Chondrocyte (in vitro differentiated cells): ENCODE results near the gene CMTR2. TPM values are rescaled to one million over a fixed set of nuclear protein-coding genes. Genes with fewer than 3 reads are reported as not detected.
"Not testable (repeated sequence)": the region's sequence is repeated elsewhere in the genome, so short reads cannot be mapped to it uniquely, and the experiment has no call there.

ENCODE experiments used
- DNase-seq: peaks from one replicate; pipeline ENCODE4 v3.0.0; 2021; ENCODE audit warnings: mixed read lengths, low spot score
- H3K27ac Mint-ChIP-seq: one replicate; pipeline ENCODE4 v1.8.0; 2021; ENCODE audit warnings: mild to moderate bottlenecking, moderate library complexity, mixed read lengths; ENCODE audit not compliant: unreplicated experiment
- H3K27me3 Mint-ChIP-seq: 2 replicates; pipeline ENCODE4 v1.8.0; 2021; ENCODE audit warnings: low read depth, mixed read lengths
- H3K36me3 Mint-ChIP-seq: 2 replicates; pipeline ENCODE4 v1.8.0; 2021; ENCODE audit warnings: low read depth, mixed read lengths
- H3K4me1 Mint-ChIP-seq: 2 replicates; pipeline ENCODE4 v1.8.0; 2021; ENCODE audit warnings: low read depth, mild to moderate bottlenecking, mixed read lengths
- H3K4me3 Mint-ChIP-seq: one replicate; pipeline ENCODE4 v1.8.0; 2021; ENCODE audit warnings: mild to moderate bottlenecking, moderate library complexity, mixed read lengths; ENCODE audit not compliant: unreplicated experiment
- H3K9me3 Mint-ChIP-seq: 2 replicates; pipeline ENCODE4 v1.8.0; 2021; ENCODE audit warnings: low read depth, mixed read lengths
- total RNA-seq: library from RNA; stranded (reverse); gene quantifications from 3 replicates; pipeline ENCODE4 v1.2.1, GENCODE V29; 2021
- TF ChIP-seq, protein P1 (sequence below): fragments of 200-600 bp; sonication (generic); IDR thresholded peaks from 2 replicates; pipeline ENCODE4 v1.5.0; 2021; ENCODE audit warnings: antibody characterized with exemption, mild to moderate bottlenecking, moderate library complexity

CMTR2 gene
- total RNA-seq, 1 donor from 2014 or later, result 15.4 TPM

DNA sequence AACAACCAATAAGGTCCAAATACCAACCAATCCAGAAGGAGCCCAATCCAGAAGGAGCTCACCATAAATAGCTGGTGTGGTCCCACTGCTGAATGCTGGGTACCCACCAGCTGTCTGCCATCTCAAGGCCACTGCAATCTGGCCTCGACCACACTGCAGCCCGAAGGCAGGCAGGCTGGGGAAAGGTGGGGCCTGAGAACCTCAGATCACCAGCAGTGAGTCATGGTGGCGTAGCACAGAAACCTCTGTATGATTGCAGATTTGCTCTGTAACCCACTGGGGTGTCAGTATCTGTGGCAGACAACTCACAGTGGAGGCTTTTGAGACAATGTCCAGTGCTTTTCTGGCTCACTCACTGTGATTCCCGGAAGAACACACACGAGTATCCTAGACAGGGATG lies 14.7 kb upstream of the CMTR2 start:
- Mint-ChIP-seq H3K4me3 (no peak overlapping the region), H3K36me3 (no peaks in the 10 kb centered on the region), H3K4me1 (no peaks in the 10 kb centered on the region), H3K27me3 (peaks cover 21% of the 10 kb centered on the region), H3K27ac (no peak overlapping the region), H3K9me3 (peaks cover 15% of the 10 kb centered on the region)
- TF ChIP-seq, protein P1, sequence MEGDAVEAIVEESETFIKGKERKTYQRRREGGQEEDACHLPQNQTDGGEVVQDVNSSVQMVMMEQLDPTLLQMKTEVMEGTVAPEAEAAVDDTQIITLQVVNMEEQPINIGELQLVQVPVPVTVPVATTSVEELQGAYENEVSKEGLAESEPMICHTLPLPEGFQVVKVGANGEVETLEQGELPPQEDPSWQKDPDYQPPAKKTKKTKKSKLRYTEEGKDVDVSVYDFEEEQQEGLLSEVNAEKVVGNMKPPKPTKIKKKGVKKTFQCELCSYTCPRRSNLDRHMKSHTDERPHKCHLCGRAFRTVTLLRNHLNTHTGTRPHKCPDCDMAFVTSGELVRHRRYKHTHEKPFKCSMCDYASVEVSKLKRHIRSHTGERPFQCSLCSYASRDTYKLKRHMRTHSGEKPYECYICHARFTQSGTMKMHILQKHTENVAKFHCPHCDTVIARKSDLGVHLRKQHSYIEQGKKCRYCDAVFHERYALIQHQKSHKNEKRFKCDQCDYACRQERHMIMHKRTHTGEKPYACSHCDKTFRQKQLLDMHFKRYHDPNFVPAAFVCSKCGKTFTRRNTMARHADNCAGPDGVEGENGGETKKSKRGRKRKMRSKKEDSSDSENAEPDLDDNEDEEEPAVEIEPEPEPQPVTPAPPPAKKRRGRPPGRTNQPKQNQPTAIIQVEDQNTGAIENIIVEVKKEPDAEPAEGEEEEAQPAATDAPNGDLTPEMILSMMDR, result no peak
- DNase-seq, result no peak

DNA sequence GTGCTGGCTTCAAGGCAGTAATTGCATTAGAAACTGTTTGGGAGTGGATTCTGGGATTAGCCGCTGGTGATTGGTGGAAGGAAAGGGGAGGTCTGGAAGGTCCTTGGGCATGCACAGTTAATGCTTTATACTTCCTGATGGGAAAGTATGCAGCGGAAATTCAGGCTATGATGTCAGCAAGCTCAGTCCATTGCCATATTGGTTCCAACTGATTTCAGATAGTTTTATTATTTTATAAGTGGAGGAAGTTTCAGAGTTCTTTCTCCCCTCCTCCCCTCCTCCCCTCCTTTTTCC lies 8.1 kb upstream of the CMTR2 start:
- H3K9me3 Mint-ChIP-seq, result peaks cover 6% of the 10 kb centered on the region
- TF ChIP-seq, protein P1, result no peak
- no peak overlapping the region for H3K4me3 Mint-ChIP-seq
- H3K27ac Mint-ChIP-seq, result no peak overlapping the region
- DNase-seq, result no peak
- no peaks in the 10 kb centered on the region for H3K36me3 Mint-ChIP-seq
- H3K4me1 Mint-ChIP-seq, result no peaks in the 10 kb centered on the region
- peaks cover 29% of the 10 kb centered on the region for H3K27me3 Mint-ChIP-seq

DNA sequence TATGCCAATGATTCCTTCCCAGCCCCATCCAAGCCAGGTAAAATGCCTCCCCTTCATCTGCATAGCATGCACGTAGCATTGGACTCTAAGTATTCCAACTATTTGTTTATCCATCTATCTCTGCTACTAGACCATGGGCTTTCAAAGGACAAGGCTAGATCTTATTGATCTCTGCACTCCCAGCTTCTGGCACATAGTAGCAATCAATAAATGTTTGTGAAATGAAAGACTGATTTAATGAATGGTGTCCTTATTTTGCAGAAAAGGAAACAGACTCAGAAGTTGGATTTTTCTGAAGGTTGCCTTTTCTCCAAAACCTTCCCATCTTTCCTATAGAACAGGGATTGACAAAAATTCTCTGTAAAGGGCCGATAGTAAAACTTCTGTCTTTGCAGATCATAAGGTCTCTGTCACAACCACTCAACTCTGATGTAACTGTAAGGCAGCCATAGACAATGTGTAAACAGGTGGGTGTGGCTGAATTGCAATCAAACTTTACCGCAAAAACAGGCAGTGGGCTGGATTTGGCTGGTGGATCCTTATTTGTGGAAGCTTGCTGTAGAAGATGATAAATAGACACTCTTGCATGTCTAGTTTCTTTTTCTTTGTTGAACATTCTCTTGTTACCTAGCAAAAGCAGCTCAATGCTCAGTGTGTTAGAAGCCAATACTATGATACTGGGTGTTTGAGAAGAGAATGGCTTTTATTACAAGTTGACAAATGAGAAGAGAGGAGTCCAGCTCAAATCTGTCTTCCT lies 7.6 kb upstream of the CMTR2 start:
- no peak for DNase-seq
- no peak overlapping the region for H3K4me3 Mint-ChIP-seq
- H3K27me3 Mint-ChIP-seq, result peaks cover 34% of the 10 kb centered on the region
- H3K27ac Mint-ChIP-seq, result no peak overlapping the region
- H3K4me1 Mint-ChIP-seq, result no peaks in the 10 kb centered on the region
- H3K36me3 Mint-ChIP-seq, result no peaks in the 10 kb centered on the region
- peaks cover 6% of the 10 kb centered on the region for H3K9me3 Mint-ChIP-seq
- TF ChIP-seq, protein P1, result no peak

GRCh38 chr16:71295950-71296349 lies 6.7 kb upstream of the CMTR2 start:
- H3K4me3 Mint-ChIP-seq, result no peak overlapping the region
- peaks cover 36% of the 10 kb centered on the region for H3K27me3 Mint-ChIP-seq
- H3K27ac Mint-ChIP-seq, result no peak overlapping the region
- no peaks in the 10 kb centered on the region for H3K4me1 Mint-ChIP-seq
- TF ChIP-seq, protein P1, result no peak
- no peaks in the 10 kb centered on the region for H3K36me3 Mint-ChIP-seq
- H3K9me3 Mint-ChIP-seq, result peaks cover 6% of the 10 kb centered on the region
- DNase-seq, result no peak

DNA sequence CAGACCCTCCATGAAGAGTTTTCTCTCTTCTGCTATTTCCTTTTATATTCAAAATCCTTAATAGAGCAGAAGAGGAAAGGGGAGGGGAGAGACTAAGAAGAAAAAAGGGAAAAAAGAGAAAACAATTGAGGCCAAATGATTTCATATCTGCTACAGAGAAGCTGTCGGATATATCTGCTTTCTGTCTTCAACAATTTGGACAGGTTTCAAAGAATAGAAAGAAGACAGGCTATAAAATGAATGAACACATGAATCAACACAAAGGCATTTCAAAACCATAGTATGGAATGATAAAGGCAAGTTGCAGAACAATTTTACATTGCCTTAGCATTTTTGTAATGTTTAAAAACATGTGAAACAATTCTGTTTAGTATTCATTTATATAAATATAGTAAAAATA lies 4.7 kb upstream of the CMTR2 start:
- Mint-ChIP-seq H3K4me1 (peaks cover under 1% of the 10 kb centered on the region), H3K27me3 (peaks cover 24% of the 10 kb centered on the region), H3K27ac (no peak overlapping the region), H3K36me3 (no peaks in the 10 kb centered on the region), H3K9me3 (peaks cover under 1% of the 10 kb centered on the region), H3K4me3 (no peak overlapping the region)
- no peak for DNase-seq
- TF ChIP-seq, protein P1, result no peak

- H3K9me3 Mint-ChIP-seq, H3K36me3 Mint-ChIP-seq, H3K4me3 Mint-ChIP-seq, H3K27ac Mint-ChIP-seq, DNase-seq: not testable (repeated sequence)
- peaks cover 11% of the 10 kb centered on the region for H3K4me1 Mint-ChIP-seq
- H3K27me3 Mint-ChIP-seq, result peaks cover 18% of the 10 kb centered on the region
Measured at GRCh38 chr16:71292095-71292494, 2.9 kb upstream of the CMTR2 start.
